H1 (cell line): ENCODE results near the gene MYO15A.

Experiments
- JUN ChIP-seq: IDR thresholded peaks from 2 replicates; pipeline ENCODE4 v1.6.1; 2011; ENCODE audit warnings: low read depth, mild to moderate bottlenecking, improper control_type of control experiment, low read length
- JUND ChIP-seq: IDR thresholded peaks from 2 replicates; pipeline ENCODE4 v1.6.1; 2011; ENCODE audit warnings: mild to moderate bottlenecking, improper control_type of control experiment, low read length
- YY1 ChIP-seq: IDR thresholded peaks from 2 replicates; pipeline ENCODE4 v1.6.1; 2011; ENCODE audit warnings: low read depth, mild to moderate bottlenecking, low read length

DNA sequence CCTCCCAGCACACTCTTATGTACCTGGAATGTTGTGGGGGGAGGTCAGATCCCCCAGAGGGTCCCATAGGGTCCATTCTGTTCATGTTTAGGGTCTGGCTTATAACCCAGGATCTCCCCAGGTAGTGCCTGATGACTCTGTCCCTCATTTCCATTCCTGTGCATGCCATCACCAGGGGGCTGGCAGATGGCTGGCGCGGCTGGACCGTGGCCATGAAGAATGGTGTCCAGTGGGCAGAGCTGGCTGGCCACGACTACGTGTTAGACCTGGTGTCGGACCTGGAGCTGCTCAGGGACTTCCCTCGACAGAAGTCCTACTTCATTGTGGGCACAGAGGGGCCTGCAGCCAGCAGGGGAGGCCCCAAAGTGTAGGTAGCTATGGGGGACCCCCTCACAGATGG, 40.0 kb downstream of the MYO15A start:
- no peak for TF ChIP-seq YY1
- TF ChIP-seq JUND = no peak
- no peak for TF ChIP-seq JUN
